Frontal cortex (tissue), 4 donors: ENCODE data around the gene GRB2. TPM values are rescaled to one million over a fixed set of nuclear protein-coding genes. Genes with fewer than 3 reads are reported as not detected.
"Not testable (repeated sequence)": the region's sequence is repeated elsewhere in the genome, so short reads cannot be mapped to it uniquely, and the experiment has no call there.

Source experiments
- DNase-seq, 2 donors: peaks; one replicate each; pipeline ENCODE4 v3.0.0; 2012; ENCODE audit warnings: low spot score in 2 of 2
- FAIRE-seq: peaks from 2 replicates; lab custom pipeline; 2012; peaks lifted over from hg19 to GRCh38; lab: Jason Lieb, UNC
- total RNA-seq: library from RNA; depleted of rRNA; stranded (reverse); fragments of >200 nt; gene quantifications from one replicate; pipeline ENCODE4 v1.2.3, GENCODE V29; 2014
- donor health status: control.
- donor health status: control.
- donor health status: control.

The GRB2 gene
- total RNA-seq, 1 donor from 2014 or later: 159 TPM

DNA sequence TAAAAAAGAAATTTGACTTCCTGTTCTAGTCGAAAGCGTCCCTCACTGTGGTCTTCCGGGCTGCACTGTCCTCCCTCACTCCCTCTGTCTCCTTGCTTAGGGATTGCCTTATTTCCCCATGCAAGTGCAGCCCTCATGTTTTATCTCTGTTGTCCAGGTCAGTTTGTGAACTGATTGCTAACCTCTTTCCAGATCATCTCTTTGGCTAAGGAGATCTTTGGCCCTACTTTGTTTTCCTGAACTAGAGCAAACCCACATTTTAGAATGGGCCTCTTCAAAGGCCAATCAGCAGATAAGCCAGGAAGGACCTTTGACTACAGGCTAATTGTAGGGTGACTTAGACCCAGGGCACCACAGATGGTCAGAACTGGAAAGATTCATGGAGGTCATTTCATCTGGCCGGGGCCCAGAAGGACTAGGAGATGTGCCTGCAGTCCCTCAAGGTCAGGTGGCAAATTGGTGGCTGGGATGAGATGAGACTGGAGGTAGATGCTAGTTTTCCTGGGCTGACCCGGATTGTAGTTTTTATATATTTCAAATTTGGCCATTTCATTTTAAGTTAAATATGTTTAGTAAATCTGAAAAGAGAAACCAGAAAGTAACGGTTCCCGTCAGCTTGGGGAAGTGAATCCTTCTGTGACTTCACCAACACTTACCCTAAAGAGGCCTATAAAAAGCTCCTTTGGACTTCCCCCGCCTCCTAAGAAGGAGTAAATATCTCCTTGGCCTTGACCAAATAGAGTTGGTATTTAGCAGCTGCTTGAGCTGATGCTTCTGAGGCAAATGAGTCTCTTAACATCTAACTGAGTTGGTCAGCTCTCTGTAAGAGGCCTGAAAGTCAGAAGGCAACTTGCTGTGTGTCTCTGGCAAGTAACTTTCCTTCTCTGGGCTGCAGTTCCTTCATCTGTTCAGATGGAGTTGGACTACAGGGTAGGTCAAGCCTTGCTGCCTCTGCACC lies 110.0 kb downstream of the GRB2 start:
- FAIRE-seq: no peak
- no peak for DNase-seq

DNA sequence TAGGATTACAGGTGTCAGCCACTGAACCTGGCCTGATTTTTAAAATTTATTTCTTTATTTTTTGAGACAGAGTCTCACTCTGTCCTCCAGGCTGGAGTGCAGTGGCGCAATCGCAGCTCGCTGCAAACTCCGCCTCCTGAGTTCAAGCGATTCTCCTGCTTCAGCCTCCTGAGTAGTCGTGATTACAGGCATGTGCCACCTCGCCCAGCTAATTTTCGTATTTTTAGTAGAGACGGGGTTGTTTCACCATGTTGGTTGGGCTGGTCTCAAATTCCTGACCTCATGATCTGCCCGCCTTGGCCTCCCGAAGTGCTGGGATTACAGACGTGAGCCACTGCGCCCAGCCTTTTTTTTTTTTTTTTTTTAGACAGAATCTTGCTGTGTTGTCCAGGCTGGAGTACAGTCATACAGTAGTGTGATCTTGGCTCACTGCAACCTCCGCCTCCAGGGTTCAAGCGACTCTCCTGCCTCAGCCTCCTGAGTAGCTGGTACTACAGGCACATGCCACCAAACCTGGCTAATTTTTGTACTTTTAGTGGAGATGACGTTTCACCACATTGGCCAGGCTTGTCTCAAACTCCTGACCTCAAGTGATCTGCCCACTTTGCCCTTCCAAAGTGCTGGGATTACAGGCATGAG lies 112.5 kb downstream of the GRB2 start:
- not testable (repeated sequence) for FAIRE-seq, DNase-seq

DNA sequence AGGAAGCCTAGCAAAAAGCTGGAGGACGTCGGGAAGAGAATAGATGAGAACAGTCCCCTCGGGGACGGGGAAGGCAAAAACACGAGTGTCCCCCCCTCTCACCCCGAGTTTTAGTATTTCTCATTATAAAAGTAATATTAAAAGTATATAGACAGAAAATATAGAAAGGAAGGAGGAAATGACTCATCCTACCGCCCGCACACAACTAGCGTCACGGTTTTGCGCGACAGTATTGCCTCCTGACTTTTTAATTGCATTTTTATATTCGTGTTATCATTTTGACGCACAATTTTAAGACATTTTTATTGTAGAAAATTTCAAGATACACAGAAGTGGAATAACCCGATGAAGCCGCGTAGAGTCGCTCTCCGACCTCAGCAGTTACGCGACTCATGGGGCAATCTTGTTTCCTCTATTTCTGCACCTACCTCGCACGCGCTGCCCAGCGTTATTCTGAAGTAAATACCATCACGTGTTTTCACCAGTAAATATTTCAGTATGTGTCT lies 115.6 kb downstream of the GRB2 start:
- no peak for FAIRE-seq
- DNase-seq: no peak

DNA sequence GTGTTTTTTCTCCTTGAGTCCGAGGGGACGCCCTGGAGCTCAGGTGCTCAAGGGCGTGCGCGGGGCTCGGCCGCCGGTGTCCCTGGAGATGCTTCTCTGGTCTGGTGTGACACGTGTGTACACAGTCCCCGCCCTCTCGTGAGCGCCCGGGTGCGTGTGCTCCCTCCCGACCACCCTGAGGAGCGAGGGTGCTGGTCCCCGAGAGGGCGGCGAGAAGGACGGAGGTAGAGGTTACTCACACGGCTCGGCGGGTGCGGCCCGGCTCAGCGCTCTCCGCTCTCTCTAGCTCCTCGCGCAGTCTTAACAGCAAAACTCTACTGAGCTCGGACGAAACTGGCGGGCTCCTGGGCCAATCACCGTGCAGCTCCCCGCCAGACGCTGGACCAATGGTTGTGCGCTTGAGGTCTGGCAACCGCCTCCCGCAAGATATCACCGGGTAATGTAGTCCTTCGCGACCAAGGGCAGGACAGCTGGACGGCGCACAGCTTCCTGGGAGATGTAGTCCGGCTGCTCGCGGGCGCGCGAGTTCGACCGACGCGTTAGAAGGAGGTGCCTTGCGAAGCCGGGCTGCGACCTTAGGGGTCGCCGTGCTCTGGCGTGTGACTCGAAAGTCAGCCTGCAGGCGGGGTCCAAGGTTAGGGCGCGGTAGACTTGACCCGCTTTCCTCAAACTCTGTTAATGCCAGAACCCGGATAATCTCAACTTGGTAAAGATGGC lies 116.2 kb downstream of the GRB2 start, which contains the start of gene SLC25A19:
TSS of gene SLC25A19 (minus strand) at position 319 of the 717 bp plus-strand sequence. CDS start 2,669 bp downstream, outside the sequence.
- DNase-seq: peak; percentile 86 to 98
- peak; percentile 47 for FAIRE-seq

DNA sequence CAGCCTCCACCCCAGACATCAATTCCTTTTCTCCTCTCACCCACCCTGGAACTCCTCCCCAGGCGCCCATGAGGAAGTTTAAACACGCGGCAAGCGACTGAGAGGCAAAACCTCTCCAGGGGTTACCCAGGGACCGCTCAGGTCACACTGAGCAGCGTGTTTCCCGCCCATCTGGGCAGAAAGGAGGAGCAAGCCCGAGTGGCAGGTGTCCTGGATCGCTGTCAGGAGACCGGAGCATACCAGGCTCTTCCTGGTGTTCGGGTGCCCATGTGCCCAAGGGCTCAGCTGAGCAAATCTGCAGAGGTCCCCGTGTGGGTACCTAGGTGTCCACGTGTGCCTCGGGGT lies 116.7 kb downstream of the GRB2 start:
- no peak for FAIRE-seq

DNA sequence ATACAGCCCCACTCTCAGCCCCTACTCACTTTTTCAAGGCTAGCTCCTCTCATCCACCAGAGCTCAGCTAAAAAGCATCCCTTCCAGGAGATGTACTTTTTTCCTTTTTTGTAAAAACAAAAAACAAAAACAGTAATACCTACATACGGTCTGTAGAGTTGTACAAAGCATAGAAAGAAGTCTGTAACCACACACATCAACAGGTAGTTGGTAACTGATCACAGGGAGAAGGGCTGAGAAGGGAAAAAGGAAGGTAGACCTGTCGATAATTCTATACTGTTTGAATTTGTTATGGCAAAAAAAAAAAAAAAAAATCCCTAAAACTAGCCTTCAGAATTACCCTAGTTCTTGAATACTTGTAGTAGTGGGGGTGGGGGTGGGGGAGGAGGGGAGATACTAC lies 117.1 kb downstream of the GRB2 start:
- no peak for FAIRE-seq
- no peak for DNase-seq

More for the DNA sequence above, 116.7 kb downstream of the GRB2 start:
- no peak for DNase-seq

DNA sequence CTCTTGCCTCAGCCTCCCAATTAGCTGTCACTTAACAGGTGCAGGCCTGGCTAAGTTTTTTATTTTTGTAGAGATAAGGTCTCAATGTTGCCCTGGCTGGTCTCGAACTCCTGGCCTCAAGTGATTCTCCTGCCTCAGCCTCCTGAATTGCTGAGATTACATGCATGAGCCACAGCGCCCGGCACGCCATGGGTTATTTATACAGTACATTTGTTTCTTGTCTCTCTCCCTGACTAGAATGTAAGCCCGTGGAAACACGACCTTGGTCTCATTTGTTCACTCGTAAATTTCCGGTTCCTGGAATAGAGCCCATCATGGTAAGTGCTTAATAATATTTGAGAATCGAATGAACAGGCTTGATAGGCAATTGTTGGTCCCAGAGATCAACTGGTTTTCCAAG lies 118.3 kb downstream of the GRB2 start:
- FAIRE-seq (no peak), DNase-seq (no peak)

DNA sequence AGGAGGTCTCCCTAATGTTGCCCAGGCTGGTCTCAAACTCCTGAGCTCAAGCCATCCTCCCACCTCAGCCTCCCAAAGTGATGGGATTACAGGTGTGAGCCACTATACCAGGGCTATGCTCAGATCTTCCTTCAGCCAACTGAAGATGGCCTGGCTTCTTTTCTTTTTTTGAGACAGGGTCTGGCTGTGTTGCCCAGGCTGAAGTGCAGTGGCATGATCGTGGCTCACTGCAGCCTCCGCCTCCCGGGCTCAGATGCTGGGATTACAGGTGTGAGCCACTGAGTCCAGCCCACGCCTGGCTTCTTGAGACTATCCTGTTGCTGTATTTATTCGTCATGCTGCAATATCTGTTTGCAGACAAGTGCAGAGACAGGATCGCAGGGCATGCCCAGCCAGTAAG lies 120.4 kb downstream of the GRB2 start:
- FAIRE-seq: no peak
- DNase-seq: no peak

DNA sequence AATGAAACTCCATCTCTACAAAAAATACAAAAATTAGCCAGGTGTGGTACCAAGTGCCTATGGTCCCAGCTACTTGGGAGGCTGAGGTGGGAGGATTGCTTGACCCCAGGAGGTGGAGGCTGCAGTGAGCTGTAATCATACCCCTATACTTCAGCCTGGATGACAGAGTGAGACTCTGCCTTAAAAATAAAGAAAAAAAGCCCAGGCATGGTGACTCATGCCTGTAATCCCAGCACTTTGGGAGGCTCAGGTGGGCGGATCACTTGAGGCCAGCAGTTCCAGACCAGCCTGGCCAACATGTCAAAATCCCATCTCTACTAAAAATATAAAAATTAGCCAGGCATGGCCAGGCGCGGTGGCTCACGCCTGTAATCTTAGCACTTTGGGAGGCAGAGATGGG lies 125.3 kb downstream of the GRB2 start:
- not testable (repeated sequence) for FAIRE-seq, DNase-seq

DNA sequence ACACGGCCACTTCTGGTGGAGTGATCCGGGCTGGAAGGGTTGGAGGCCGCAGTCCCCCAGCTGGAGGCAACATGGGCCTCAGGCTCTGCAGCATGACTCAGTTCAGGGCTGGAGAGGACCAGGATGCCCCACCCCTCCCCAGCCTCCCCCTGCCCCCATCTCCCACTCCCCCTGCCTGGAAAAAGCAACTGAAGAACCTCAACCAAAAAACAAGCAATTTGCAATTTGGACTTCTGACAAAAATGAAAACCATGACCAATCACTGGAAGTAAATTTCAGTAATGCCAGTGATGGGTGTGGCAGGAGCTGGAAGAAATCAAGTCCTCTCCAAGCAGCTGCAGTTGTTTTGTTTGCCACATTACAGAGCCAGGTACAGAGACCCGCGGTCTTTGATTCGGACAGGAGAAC lies 127.8 kb downstream of the GRB2 start:
- FAIRE-seq: no peak
- no peak for DNase-seq

DNA sequence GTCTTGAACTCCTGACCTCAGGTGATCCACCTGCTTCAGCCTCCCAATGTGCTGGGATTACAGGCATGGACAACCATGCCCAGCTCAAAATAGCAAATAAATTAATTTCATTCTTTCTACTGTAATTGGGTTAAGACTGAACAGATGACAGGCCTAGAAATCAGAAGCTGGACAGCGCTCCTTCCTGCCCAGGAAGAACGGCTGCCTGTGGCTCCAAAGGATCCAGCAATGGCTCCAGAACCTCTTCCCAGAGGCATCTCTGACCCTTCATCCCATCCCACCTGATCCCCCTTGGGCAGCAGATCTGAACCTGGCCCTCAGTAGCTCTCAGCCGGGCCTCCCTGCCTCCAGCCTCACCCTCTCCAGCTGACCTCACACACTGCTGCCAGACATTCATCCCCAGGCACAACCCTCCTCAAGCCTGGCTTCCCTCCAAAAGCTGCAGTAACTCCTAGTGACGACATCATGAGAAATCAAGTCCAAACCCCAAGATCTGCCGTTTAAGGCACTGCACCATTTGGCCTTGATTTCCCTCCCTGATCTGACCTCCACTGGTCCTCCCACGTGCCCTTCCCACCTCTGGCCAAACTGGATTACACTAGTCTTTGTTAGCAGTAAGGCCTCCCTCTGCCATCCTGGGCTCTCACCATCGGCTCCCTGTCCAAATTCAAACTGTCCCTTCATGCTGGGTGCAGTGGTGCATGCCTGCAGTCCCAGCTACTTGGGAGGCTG lies 131.3 kb downstream of the GRB2 start:
- FAIRE-seq (no peak), DNase-seq (no peak)

DNA sequence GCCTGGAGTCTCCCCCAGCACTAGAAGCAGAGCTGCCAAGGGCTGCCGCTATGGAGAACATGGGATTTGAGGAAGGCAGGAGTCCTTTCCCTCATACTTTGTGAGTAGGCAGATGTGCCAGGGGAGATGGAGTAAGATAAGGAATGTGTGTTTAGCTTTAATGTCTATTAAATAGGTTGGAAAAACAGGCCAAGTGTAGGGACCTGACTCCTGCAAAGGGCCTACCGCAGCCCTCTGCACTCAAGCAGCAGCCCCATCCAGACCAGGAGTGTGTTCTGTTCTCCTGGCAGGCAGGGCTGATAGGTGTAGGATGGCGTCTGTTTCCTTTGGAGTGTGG lies 132.7 kb downstream of the GRB2 start:
- FAIRE-seq: no peak
- DNase-seq: no peak

DNA sequence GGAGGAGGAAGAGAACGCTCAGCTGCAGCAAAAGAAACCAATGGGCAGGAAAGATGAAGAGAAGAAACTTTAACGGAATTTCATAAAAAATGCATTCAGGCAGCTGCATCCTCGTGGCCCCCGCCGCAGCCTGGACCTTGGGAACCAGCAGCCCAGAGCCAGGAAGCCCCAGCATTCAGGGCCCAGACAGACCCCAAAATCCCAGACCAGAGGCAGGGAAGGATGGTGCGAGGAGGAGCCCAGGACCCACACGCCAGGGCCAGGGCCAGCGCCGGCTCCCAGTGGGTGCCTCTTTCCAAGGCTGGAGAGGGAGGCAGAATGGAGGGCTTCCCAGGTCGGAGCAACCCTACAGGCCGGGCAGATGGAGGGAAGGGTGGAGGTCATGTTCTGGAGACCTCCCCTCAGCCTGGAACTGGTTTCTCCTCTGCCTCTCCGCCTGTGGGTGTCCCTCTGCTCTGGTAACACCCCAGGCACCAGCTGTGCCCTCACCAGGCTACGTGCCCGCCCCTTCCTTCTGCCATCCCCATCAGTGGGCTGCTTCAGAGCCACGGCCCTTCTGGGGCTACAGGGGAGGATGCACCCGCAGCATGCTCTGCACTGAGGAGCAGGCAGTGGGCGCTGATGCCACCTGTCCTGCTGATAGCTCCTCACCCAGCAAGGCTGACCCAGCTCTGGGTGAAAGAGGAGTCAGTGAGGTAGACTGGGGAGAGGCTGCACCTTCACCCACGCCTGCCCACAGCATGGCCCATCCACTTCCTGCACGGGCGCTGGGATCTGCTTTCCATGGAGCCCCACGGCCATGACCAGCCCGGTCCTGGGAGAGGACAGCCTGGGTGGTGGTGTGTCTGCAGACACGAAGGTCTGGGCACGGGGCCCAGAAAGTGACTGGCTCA lies 133.3 kb downstream of the GRB2 start:
- DNase-seq: no peak
- FAIRE-seq: no peak

DNA sequence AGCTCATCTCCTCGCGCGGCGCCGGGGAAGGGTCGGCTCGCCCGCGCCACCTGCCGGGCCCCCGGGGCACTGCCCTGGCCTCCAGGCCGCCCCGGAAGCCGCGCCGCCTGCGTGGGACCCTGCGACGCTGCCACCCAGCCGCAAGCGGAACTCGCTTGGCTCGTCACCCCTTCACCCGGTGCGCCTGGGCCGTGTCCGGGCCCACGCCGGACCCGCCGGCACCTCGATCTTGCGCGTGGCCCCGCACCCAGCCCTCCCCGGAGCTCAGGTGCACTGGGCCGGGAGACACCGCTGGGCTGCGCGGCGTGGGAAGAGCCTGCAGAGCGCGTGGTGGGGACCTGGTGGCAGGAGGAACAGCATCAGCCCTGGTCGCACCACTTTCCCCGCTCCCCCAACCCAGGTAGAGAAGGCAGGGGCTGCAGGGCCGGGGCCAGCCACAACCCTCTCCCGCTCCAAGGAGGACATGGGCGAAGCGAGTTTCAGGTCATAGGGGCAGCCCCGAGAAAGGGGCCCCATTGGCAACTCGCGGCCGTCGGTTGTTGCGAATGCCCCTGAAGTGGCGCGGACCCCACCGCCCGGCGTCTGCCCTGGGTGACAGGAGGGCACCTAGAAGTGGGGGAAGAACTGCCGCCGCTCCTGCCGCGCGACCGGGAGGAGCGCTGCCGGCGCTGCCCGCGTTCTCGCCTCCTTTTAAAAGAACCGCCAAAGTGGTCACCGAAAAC lies 134.1 kb downstream of the GRB2 start:
- DNase-seq (peak; percentile 97), FAIRE-seq (no peak)

DNA sequence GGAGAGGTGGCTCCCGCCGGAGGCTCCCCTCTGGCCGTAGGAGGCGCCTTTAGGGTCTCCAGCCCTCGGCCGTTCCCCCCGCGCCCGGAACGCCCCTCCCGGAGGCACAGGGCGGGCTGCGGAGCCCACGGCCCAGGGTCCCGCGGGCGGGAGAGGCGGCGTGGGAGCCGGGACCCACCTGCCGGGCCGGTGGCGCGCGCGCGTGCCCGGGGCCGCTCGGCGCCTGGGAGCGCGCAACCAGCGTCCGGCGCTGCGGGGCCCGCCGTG lies 134.6 kb downstream of the GRB2 start, which contains the start of gene MIF4GD:
TSS of gene MIF4GD (minus strand) at position 266 of the 267 bp plus-strand sequence. CDS start 1,036 bp downstream, outside the sequence.
- FAIRE-seq (no peak), DNase-seq (no peak)

DNA sequence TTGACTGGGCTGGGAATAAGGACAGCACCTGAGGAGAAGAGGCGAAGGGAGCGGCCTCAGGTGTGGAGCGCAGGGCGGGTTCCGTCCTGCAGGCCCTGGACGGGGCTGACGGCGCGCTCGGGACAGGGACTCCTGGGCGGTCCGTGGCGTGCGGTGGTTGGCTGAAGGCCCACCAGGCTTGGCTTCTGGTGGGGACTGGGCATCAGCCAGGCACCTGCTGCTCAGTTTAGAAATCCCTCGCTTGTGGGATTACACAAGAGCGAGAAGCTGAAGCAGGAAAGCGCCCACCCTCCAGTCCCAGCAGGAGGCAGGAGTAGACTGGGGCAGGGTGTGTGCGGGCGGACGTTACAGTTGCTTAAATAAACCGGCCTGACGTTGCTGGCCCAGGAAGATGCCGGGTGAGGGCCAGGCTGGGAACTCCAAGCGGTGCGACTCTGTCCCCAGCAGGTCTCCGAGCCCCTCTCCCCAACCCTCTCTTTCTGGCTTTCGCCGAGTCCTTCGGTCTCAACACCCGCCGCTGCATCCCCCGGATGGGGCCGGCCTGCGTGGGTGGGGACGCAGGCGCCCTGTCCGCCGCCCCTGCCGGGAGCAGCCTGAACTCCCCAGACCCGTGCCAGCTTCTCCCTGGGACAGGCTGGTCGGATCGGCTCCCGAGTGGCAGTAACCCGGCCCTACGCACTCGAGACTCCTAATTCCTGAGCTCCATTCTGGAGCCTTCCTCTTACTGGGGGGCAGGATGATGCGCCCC lies 135.1 kb downstream of the GRB2 start:
- DNase-seq (peak; percentile 60 to 61), FAIRE-seq (no peak)

DNA sequence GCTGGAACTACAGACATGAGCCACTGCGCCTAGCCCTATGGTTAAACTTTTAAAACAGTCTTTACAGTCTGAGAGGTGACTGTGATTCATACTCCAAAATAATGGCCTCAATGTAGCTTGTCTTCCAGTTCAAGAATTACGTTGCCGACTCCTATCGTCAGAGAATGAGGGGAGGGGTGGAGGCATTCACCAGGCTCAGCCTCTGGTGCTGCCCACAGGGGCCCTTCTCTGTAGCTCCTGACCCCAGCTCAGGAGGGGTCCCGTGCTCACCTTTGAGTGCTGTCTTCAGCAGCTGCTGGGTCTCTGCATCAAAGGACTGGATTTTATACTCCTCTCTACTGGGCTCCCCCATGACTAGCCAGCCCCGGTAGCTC lies 135.6 kb downstream of the GRB2 start:
- DNase-seq: no peak
- no peak for FAIRE-seq
